HG03025 (cell line): ENCODE data around the gene NMUR2.

Experiments
- ATAC-seq: cut with Tn5 transposase; IDR thresholded peaks from one replicate; pipeline ENCODE4 v1.9.1; 2021; ENCODE audit warnings: mild to moderate bottlenecking, moderate library complexity; ENCODE audit not compliant: unreplicated experiment, low FRiP score

The NMUR2 gene

GRCh38 chr5:152374711-152375275 lies 30.3 kb downstream of the NMUR2 start:
- no peak for ATAC-seq

- ATAC-seq, result no peak
Observed at GRCh38 chr5:152372875-152373274, 32.2 kb downstream of the NMUR2 start.

GRCh38 chr5:152369298-152369697 lies 35.8 kb downstream of the NMUR2 start:
- ATAC-seq, result no peak

DNA sequence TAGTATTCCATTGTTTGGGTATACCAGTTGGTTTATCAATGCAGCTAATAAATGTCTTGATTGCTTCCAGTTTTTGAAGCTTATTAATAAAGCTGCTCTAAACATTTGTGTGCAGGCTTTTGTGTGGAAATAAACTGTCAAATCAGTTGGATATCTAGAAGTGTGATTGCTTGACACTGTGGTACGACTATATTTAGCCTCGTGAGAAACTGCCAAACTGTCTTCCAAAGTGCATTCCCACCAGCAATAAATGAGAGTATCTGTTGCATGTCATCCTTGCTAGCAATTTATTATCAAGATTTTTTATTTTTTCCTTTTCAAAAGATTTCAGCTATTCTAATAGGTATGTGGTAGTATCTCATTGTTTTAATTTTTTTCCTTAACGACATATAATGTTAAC lies 37.5 kb downstream of the NMUR2 start:
- ATAC-seq, result no peak

GRCh38 chr5:152366716-152367115 lies 38.4 kb downstream of the NMUR2 start:
- no peak for ATAC-seq

GRCh38 chr5:152364899-152365298 lies 40.2 kb downstream of the NMUR2 start:
- no peak for ATAC-seq

- no peak for ATAC-seq
Observed at GRCh38 chr5:152364172-152364571, 40.9 kb downstream of the NMUR2 start.

DNA sequence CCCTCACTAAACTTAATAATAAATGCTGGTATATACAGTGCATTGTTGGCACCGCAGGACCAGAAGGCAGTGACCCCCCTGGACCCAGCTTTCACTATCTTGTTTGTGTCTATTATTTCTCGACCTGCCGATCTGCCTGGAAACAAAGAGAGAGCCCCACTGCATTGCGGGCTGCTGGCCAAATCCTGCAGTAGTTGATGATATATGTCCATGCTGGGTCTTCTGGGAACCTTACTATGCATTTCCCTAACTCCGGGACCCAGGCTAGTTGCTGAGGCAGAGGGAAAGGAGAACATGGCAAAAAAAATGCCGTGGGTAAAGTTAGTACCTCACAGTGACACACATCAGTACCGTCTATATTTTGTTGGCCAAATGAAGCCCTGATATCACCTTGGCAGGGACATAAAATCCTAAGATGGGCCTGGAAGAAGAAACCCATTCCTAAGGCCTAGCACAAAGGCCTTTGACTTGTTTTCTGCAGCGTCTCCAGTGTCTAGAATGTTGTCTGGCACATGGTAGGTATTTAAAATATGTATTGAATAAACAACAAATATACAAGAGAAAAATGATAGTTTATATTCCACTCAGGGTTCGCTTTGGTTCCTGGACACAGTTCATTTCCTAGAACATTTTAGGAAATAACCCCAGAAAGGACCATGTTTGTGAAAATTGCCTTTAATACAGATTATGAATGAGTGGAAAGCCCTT lies 46.1 kb downstream of the NMUR2 start:
- no peak for ATAC-seq

GRCh38 chr5:152356506-152356905 lies 48.6 kb downstream of the NMUR2 start:
- no peak for ATAC-seq

DNA sequence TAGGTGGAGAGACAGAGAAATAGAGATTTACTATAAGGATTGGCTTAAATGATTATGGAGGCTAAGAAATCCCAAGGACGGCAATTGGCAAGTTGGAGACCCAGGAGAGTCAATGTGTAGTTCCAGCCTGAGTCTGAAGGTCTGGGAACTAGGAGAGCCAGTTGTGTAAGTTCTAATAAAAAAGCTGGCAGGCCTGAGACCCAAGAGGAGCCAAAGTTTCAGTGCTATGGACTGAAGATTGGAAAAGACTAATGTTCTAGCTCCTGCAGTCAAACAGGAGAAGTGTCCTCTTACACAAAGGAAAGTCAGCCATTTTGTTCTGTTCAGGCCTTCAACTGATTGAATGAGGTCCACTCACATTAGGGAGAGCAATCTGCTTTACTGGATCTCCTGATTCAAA lies 50.0 kb downstream of the NMUR2 start:
- no peak for ATAC-seq

DNA sequence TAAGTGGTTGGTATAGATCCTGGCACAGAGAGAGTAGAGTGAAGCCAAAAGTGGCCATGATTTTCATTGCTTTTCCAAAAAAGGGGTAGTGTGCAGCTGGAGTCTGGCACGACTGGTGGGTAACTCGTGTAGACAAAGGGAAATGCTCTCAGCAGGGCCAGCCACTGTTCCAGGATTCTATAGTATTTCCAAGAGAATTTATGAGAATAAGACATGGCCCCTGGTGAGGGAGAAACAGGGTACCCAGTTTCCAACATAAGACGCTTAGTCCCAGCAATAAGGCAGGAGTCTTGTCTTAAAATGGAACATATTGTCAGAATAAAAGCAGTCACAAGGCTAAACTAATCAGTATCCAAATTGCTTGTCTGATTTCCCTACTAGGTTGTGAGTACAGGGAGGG lies 52.1 kb downstream of the NMUR2 start:
- no peak for ATAC-seq

DNA sequence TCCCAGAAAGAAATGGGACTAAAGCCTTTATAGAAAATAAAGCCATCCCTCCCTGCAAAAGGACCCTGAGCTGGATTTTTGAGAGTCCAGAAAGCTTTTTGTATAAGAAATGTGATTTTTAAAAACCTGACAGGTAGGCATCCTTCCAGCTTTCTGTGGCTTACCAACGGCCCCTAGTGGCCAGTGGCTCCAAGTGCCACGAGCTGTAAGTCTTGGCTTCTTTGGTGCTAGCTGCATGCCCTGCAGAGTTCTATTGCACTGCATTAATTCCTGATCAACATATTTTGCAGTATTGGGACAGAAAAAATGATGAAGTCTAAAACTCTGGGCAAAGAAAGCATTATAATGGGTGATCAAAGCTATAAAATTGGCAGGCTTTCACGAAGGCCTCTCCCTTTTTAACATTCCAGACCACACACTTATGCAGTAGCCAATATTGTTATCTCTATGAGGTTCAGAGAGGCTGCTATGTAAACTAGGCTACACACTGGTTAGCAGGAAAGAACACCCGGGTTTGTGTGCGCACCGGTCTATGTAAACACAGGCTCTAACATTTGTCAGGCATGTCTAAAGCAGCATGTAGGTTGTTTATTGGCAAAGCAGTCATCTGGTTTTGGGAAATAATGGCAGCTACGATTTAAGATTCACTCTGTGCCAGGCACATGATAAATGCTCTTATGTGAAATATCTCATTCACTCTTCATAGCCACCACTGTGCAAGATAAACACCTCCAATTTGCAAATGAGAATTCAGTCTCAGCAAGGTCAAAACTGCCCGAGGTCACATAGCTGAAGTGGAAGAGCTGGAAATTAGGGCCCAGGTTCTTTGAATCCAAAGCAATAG lies 55.2 kb downstream of the NMUR2 start:
- peak; percentile 68 for ATAC-seq
